Measurements from ENCODE around the gene CNTN6. TPM values are rescaled to one million over a fixed set of nuclear protein-coding genes. Genes with fewer than 3 reads are reported as not detected.

CNTN6 gene
- total RNA-seq, 1 experiment from 2014 or later, result not detected

DNA sequence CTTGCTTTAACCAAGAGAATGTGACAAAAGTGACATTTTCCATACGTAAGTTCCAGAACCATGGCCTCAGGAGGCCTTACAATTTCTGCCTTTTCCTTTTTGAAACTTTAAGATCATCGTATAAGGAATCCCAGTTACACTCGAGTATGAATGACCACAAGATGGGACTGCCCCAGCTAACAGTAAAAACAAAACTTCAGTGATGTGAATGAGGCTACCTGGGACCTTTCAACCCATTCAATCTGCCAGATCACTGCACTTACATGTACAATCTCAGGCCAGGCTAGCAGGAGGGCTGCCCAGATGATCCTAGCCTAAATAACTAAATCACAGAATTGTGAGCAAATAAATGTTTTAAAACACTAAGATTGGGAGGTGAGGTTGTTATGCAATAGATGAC lies 328.8 kb downstream of the CNTN6 start:
- Histone ChIP-seq H3K4me3 (replicated peaks in 1 of 2; ENCODE audit: low read depth in 1 of 2, low read length in 2 of 2) (no peak overlapping the region), H3K9me2 (ENCODE audit: insufficient read depth) (no peaks in the 10 kb centered on the region), H3K79me2 (ENCODE audit: insufficient read depth, low read length) (no peaks in the 10 kb centered on the region), H3K9ac (ENCODE audit: low read length) (no peak overlapping the region), H2AFZ (ENCODE audit: low read depth, low read length, poor library complexity, severe bottlenecking) (no peak overlapping the region), H3K27me3 (ENCODE audit: insufficient read depth, low read length) (no peaks in the 10 kb centered on the region), H3K4me2 (ENCODE audit: low read length) (no peak overlapping the region), H3K4me1 (ENCODE audit: control insufficient read depth in 1 of 2, insufficient read depth in 2 of 2, low read length in 2 of 2) (no peaks in the 10 kb centered on the region), H3K36me3 (ENCODE audit: control insufficient read depth in 1 of 2, insufficient read depth in 2 of 2, low read length in 2 of 2) (no peaks in the 10 kb centered on the region), H4K20me1 (ENCODE audit: insufficient read depth) (no peaks in the 10 kb centered on the region), H3K27ac (ENCODE audit: low read depth, low read length) (no peak overlapping the region), H3K9me3 (ENCODE audit: control insufficient read depth in 1 of 2, insufficient read depth in 1 of 2, low read depth in 1 of 2, low read length in 2 of 2) (peaks cover 13 to 15% of the 10 kb centered on the region in 2 experiments; a peak in 3 of 4 replicates)
- intact Hi-C loops (cut with micrococcal nuclease), result no loop called here
- DNase-seq (ENCODE audit: low read depth, low spot score), result no peak
- ChIA-PET CTCF (no interaction called here), POLR2A (no interaction called here), RAD21 (ENCODE audit: low non-redundant PET in 1 of 2, low total read pairs in 2 of 2, uncharacterized antibody in 2 of 2, unreplicated experiment in 2 of 2) (no interaction called here)
- ATAC-seq, result no peak
- no TSS peak for BruUV-seq (replicated peaks)
- no peak for TF ChIP-seq ZFX (IDR thresholded peaks at IDR 0.05)
- TF ChIP-seq SIN3A (IDR thresholded peaks at IDR 0.05; ENCODE audit: low read depth), result no peak

DNA sequence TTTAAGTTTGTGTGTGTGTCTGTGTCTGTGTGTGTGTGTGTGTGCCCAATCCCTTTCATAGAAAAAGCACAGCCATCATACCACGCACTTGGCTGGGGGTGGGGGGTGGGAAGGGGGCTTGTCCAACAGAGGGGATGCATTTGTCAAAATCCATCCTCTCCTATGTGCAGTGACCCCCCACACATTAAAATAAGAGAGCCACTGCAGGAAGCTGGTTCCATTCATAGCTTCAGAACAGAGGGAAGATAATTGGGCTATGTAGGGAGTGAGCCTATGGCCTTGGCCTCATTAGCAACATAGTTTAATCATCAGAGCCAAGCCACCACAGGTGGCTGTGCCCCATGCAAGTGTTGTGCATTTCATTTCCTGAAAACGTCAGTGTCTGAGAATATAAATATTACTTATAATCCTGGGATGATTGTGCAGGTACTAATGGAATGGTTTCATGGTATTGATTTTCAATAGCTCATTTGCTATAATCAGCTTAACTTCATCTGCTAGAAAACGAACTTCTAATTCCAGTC lies 330.8 kb downstream of the CNTN6 start:
- no peak for TF ChIP-seq EGR1 (IDR thresholded peaks at IDR 0.05; ENCODE audit: low read depth)
- TF ChIP-seq, protein P1, sequence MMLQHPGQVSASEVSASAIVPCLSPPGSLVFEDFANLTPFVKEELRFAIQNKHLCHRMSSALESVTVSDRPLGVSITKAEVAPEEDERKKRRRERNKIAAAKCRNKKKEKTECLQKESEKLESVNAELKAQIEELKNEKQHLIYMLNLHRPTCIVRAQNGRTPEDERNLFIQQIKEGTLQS (IDR thresholded peaks at IDR 0.05), result no peak
- TF ChIP-seq POLR2AphosphoS5 (IDR thresholded peaks at IDR 0.05; ENCODE audit: low read depth, low read length), result no peak
- TF ChIP-seq, protein P2, sequence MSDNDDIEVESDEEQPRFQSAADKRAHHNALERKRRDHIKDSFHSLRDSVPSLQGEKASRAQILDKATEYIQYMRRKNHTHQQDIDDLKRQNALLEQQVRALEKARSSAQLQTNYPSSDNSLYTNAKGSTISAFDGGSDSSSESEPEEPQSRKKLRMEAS (IDR thresholded peaks at IDR 0.05), result no peak
- TF ChIP-seq ZNF274 (IDR thresholded peaks at IDR 0.05; ENCODE audit: low read depth, low read length), result no peak
- no peak for TF ChIP-seq POLR2A (IDR thresholded peaks at IDR 0.05; ENCODE audit: borderline replicate concordance, extremely low read depth, insufficient read depth, insufficient read length)
- no peak for TF ChIP-seq JUND (IDR thresholded peaks at IDR 0.05)
- no peak for TF ChIP-seq YY1 (IDR thresholded peaks at IDR 0.05; ENCODE audit: extremely low read depth, insufficient replicate concordance, low read depth, low read length)
- TF ChIP-seq, protein P3, sequence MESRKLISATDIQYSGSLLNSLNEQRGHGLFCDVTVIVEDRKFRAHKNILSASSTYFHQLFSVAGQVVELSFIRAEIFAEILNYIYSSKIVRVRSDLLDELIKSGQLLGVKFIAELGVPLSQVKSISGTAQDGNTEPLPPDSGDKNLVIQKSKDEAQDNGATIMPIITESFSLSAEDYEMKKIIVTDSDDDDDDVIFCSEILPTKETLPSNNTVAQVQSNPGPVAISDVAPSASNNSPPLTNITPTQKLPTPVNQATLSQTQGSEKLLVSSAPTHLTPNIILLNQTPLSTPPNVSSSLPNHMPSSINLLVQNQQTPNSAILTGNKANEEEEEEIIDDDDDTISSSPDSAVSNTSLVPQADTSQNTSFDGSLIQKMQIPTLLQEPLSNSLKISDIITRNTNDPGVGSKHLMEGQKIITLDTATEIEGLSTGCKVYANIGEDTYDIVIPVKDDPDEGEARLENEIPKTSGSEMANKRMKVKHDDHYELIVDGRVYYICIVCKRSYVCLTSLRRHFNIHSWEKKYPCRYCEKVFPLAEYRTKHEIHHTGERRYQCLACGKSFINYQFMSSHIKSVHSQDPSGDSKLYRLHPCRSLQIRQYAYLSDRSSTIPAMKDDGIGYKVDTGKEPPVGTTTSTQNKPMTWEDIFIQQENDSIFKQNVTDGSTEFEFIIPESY (IDR thresholded peaks at IDR 0.05; ENCODE audit: extremely low read depth, insufficient replicate concordance, low read length), result no peak
- no peak for TF ChIP-seq RAD21 (IDR thresholded peaks at IDR 0.05; ENCODE audit: low read depth)
- TF ChIP-seq EZH2phosphoT487 (IDR thresholded peaks at IDR 0.05; ENCODE audit: borderline replicate concordance), result no peak
- TF ChIP-seq FOSL1 (IDR thresholded peaks at IDR 0.05; ENCODE audit: low read depth), result no peak
- no peak for TF ChIP-seq ZFX (IDR thresholded peaks at IDR 0.05)
- no peak for TF ChIP-seq EZH2 (IDR thresholded peaks at IDR 0.05)
- TF ChIP-seq TCF7L2 (IDR thresholded peaks at IDR 0.05; ENCODE audit: borderline replicate concordance, extremely low read depth, insufficient read depth, insufficient read length), result no peak
- no peak for TF ChIP-seq CBX3 (IDR thresholded peaks at IDR 0.05; ENCODE audit: low read depth)
- no peak for TF ChIP-seq SIN3A (IDR thresholded peaks at IDR 0.05; ENCODE audit: low read depth)
- ChIA-PET CTCF (no interaction called here), RAD21 (ENCODE audit: low non-redundant PET in 1 of 2, low total read pairs in 2 of 2, uncharacterized antibody in 2 of 2, unreplicated experiment in 2 of 2) (no interaction called here), POLR2A (no interaction called here)
- H3K9me2 ChIP-seq (ENCODE audit: insufficient read depth), result no peaks in the 10 kb centered on the region
- H3K36me3 ChIP-seq (ENCODE audit: control insufficient read depth in 1 of 2, insufficient read depth in 2 of 2, low read length in 2 of 2), result no peaks in the 10 kb centered on the region
- no peaks in the 10 kb centered on the region for H4K20me1 ChIP-seq (ENCODE audit: insufficient read depth)
- H3K27ac ChIP-seq (ENCODE audit: low read depth, low read length), result no peak overlapping the region
- H3K9me3 ChIP-seq (ENCODE audit: control insufficient read depth in 1 of 2, insufficient read depth in 1 of 2, low read depth in 1 of 2, low read length in 2 of 2), result peaks cover 20 to 21% of the 10 kb centered on the region in 2 experiments; a peak in 3 of 4 replicates
- no peak overlapping the region for H2AFZ ChIP-seq (ENCODE audit: low read depth, low read length, poor library complexity, severe bottlenecking)
- no peaks in the 10 kb centered on the region for H3K4me1 ChIP-seq (ENCODE audit: control insufficient read depth in 1 of 2, insufficient read depth in 2 of 2, low read length in 2 of 2)
- H3K9ac ChIP-seq (ENCODE audit: low read length), result no peak overlapping the region
- H3K27me3 ChIP-seq (ENCODE audit: insufficient read depth, low read length), result no peaks in the 10 kb centered on the region
- no peaks in the 10 kb centered on the region for H3K79me2 ChIP-seq (ENCODE audit: insufficient read depth, low read length)
- BruUV-seq (replicated peaks), result no TSS peak
- no peak overlapping the region for H3K4me2 ChIP-seq (ENCODE audit: low read length)
- intact Hi-C loops (cut with micrococcal nuclease), result no loop called here
- no peak overlapping the region for H3K4me3 ChIP-seq (replicated peaks in 1 of 2; ENCODE audit: low read depth in 1 of 2, low read length in 2 of 2)
- no peak for ATAC-seq
- DNase-seq (ENCODE audit: low read depth, low spot score), result no peak

All from HCT116 (cell line).